Nephron progenitor cell (in vitro differentiated cells): ENCODE data around the gene TM7SF2.
"Not testable (repeated sequence)": the region's sequence is repeated elsewhere in the genome, so short reads cannot be mapped to it uniquely, and the experiment has no call there.

Source experiments
- DNase-seq: peaks from one replicate; pipeline ENCODE4 v3.0.0; 2021
- H3K27ac Mint-ChIP-seq: 2 replicates; pipeline ENCODE4 v1.8.0; 2021; ENCODE audit warnings: mild to moderate bottlenecking, moderate library complexity, mixed read lengths
- H3K27me3 Mint-ChIP-seq: 2 replicates; pipeline ENCODE4 v1.8.0; 2021; ENCODE audit warnings: mild to moderate bottlenecking, low read depth, mixed read lengths; ENCODE audit not compliant: poor library complexity
- H3K36me3 Mint-ChIP-seq: 2 replicates; pipeline ENCODE4 v1.8.0; 2021; ENCODE audit warnings: low read depth, mixed read lengths
- H3K4me1 Mint-ChIP-seq: 2 replicates; pipeline ENCODE4 v1.8.0; 2021; ENCODE audit warnings: mixed read lengths
- H3K4me3 Mint-ChIP-seq: 2 replicates; pipeline ENCODE4 v1.8.0; 2021; ENCODE audit warnings: mild to moderate bottlenecking, moderate library complexity, mixed read lengths
- H3K9me3 Mint-ChIP-seq: 2 replicates; pipeline ENCODE4 v1.8.0; 2021; ENCODE audit warnings: mild to moderate bottlenecking, moderate library complexity, mixed read lengths
- CTCF ChIP-seq: fragments of 200-600 bp; sonication (generic); IDR thresholded peaks from 2 replicates; pipeline ENCODE4 v1.5.0; 2021; ENCODE audit warnings: antibody characterized with exemption

Gene TM7SF2

GRCh38 chr11:65114538-65115171 lies 3.0 kb downstream of the TM7SF2 start:
- Mint-ChIP-seq H3K36me3 (peaks cover 19% of the 10 kb centered on the region), H3K4me1 (peaks cover 44% of the 10 kb centered on the region), H3K9me3 (no peaks in the 10 kb centered on the region), H3K27me3 (peaks cover 4% of the 10 kb centered on the region), H3K27ac (no peak overlapping the region), H3K4me3 (peak overlapping the region; percentile 97)
- no peak for DNase-seq
- TF ChIP-seq CTCF: no peak

- H3K4me1 Mint-ChIP-seq: peaks cover 40% of the 10 kb centered on the region
- no peak for TF ChIP-seq CTCF
- peaks cover 4% of the 10 kb centered on the region for H3K27me3 Mint-ChIP-seq
- H3K36me3 Mint-ChIP-seq: peaks cover 27% of the 10 kb centered on the region
- H3K27ac Mint-ChIP-seq: no peak overlapping the region
- no peak for DNase-seq
- H3K9me3 Mint-ChIP-seq: no peaks in the 10 kb centered on the region
- H3K4me3 Mint-ChIP-seq: peak overlapping the region; percentile 86
These were observed 3.9 kb downstream of the TM7SF2 start for GRCh38 chr11:65115361-65116082.

GRCh38 chr11:65116370-65117205 lies 4.9 kb downstream of the TM7SF2 start:
- no peak for DNase-seq
- Mint-ChIP-seq H3K4me3 (peak overlapping the region; percentile 86), H3K36me3 (peaks cover 35% of the 10 kb centered on the region), H3K4me1 (peaks cover 41% of the 10 kb centered on the region), H3K9me3 (no peaks in the 10 kb centered on the region), H3K27ac (peak overlapping the region; percentile 87), H3K27me3 (peaks cover 4% of the 10 kb centered on the region)
- no peak for TF ChIP-seq CTCF

- TF ChIP-seq CTCF: peak; percentile 90
- peak within 1 kb of the TSS; percentile 98 for H3K27ac Mint-ChIP-seq
- peaks cover 4% of the 10 kb centered on the region for H3K27me3 Mint-ChIP-seq
- DNase-seq: peak; percentile 100
- H3K4me3 Mint-ChIP-seq: peak within 1 kb of the TSS; percentile 86
- no peaks in the 10 kb centered on the region for H3K9me3 Mint-ChIP-seq
- peaks cover 45% of the 10 kb centered on the region for H3K4me1 Mint-ChIP-seq
- peaks cover 35% of the 10 kb centered on the region for H3K36me3 Mint-ChIP-seq
These were observed 5.8 kb downstream of the TM7SF2 start, which contains the start of gene ZNHIT2 for GRCh38 chr11:65117206-65118096. TSS of gene ZNHIT2 (minus strand) at chr11:65117701. CDS start at chr11:65117653, 48 bp downstream.

- H3K27ac Mint-ChIP-seq: peak overlapping the region; percentile 98
- H3K9me3 Mint-ChIP-seq: no peaks in the 10 kb centered on the region
- peak; percentile 2 for TF ChIP-seq CTCF
- H3K27me3 Mint-ChIP-seq: peaks cover 4% of the 10 kb centered on the region
- peak overlapping the region; percentile 86 for H3K4me3 Mint-ChIP-seq
- DNase-seq: no peak
- H3K4me1 Mint-ChIP-seq: peaks cover 49% of the 10 kb centered on the region
- peaks cover 35% of the 10 kb centered on the region for H3K36me3 Mint-ChIP-seq
These were observed 6.6 kb downstream of the TM7SF2 start for GRCh38 chr11:65118097-65118837.

GRCh38 chr11:65118891-65119669 lies 7.4 kb downstream of the TM7SF2 start:
- Mint-ChIP-seq H3K4me1 (peaks cover 43% of the 10 kb centered on the region), H3K27ac (peak overlapping the region; percentile 68), H3K36me3 (peaks cover 37% of the 10 kb centered on the region)
- H3K27me3 Mint-ChIP-seq, H3K4me3 Mint-ChIP-seq, DNase-seq, H3K9me3 Mint-ChIP-seq: not testable (repeated sequence)
